Neural cell (in vitro differentiated cells): ENCODE measurements around the gene DOCK4. TPM values are rescaled to one million over a fixed set of nuclear protein-coding genes. Genes with fewer than 3 reads are reported as not detected.
A peak's percentile ranks its signal among the peaks of the same experiment; 100 is the strongest.

ENCODE experiments used
- H2AFZ ChIP-seq: fragments of 200-600, 300-800 bp; sonication (generic), shearing (Covaris generic); 2 replicates; pipeline ENCODE4 v1.6.0; 2014; ENCODE audit warnings: low read depth, mild to moderate bottlenecking, antibody characterized with exemption, low read length, moderate library complexity
- H3F3A ChIP-seq: fragments of 200-600 bp; shearing (Covaris generic); 2 replicates; pipeline ENCODE4 v1.6.1; 2016; ENCODE audit warnings: mild to moderate bottlenecking, moderate library complexity, mixed read lengths, antibody characterized with exemption, low read length; ENCODE audit not compliant: insufficient read depth, poor library complexity, severe bottlenecking
- H3K27ac ChIP-seq: fragments of 200-600, 300-800 bp; sonication (generic), shearing (Covaris generic); 2 replicates; pipeline ENCODE4 v1.5.1; 2014; ENCODE audit warnings: mild to moderate bottlenecking, low read length, moderate library complexity
- H3K27me3 ChIP-seq: fragments of 300-800, 200-600 bp; sonication (generic), shearing (Covaris generic); 2 replicates; pipeline ENCODE4 v1.6.0; 2014; ENCODE audit warnings: mild to moderate bottlenecking, low read depth, low read length, moderate library complexity; ENCODE audit not compliant: insufficient read depth
- H3K36me3 ChIP-seq: fragments of 300-800, 200-600 bp; sonication (generic), shearing (Covaris generic); 2 replicates; pipeline ENCODE4 v1.5.1; 2014; ENCODE audit warnings: mild to moderate bottlenecking, antibody characterized with exemption, low read length, moderate library complexity; ENCODE audit not compliant: insufficient read depth
- H3K4me2 ChIP-seq: fragments of 300-800, 200-600 bp; sonication (generic), shearing (Covaris generic); 2 replicates; pipeline ENCODE4 v1.6.0; 2014; ENCODE audit warnings: mild to moderate bottlenecking, low read length
- H3K4me3 ChIP-seq: fragments of 300-800, 200-600 bp; sonication (generic), shearing (Covaris generic); 2 replicates; pipeline ENCODE4 v1.5.1; 2014; ENCODE audit warnings: mild to moderate bottlenecking, low read length, moderate library complexity
- H3K79me2 ChIP-seq: fragments of 200-600 bp; shearing (Covaris generic); replicated peaks from 2 replicates; pipeline ENCODE4 v1.6.0; 2014; ENCODE audit warnings: mild to moderate bottlenecking, low read length, moderate library complexity; ENCODE audit not compliant: insufficient read depth
- H3K9ac ChIP-seq: fragments of 300-800, 200-600 bp; sonication (generic), shearing (Covaris generic); 2 replicates; pipeline ENCODE4 v1.6.1; 2016; ENCODE audit warnings: mild to moderate bottlenecking, low read length, mixed read lengths
- H3K9me2 ChIP-seq: fragments of 200-600 bp; shearing (Covaris generic); 2 replicates; pipeline ENCODE4 v1.6.1; 2016; ENCODE audit warnings: mild to moderate bottlenecking, low read length, mixed read lengths; ENCODE audit not compliant: insufficient read depth
- H3K9me3 ChIP-seq: fragments of 200-600, 300-800 bp; sonication (generic), shearing (Covaris generic); 2 replicates; pipeline ENCODE4 v1.6.1; 2016; ENCODE audit warnings: mild to moderate bottlenecking, mixed run types, low read length, moderate library complexity, mixed read lengths
- H4K20me1 ChIP-seq: fragments of 200-600 bp; shearing (Covaris generic); 2 replicates; pipeline ENCODE4 v1.6.1; 2016; ENCODE audit warnings: mild to moderate bottlenecking, mixed run types; ENCODE audit not compliant: insufficient read depth
- EP300 ChIP-seq: fragments of 450-650 bp; conservative IDR thresholded peaks from 2 replicates; pipeline ENCODE4 v1.6.1; 2014; ENCODE audit warnings: antibody characterized with exemption, mild to moderate bottlenecking, moderate library complexity; ENCODE audit not compliant: poor library complexity, severe bottlenecking
- EZH2 ChIP-seq: fragments of 200-600, 300-800 bp; shearing (Covaris generic), sonication (generic); IDR thresholded peaks from 2 replicates; pipeline ENCODE4 v1.6.1; 2014; ENCODE audit warnings: antibody characterized with exemption, low read length, borderline replicate concordance, mild to moderate bottlenecking; ENCODE audit not compliant: insufficient read depth, poor library complexity, severe bottlenecking
- MXI1 ChIP-seq: fragments of 450-650 bp; conservative IDR thresholded peaks from 2 replicates; pipeline ENCODE4 v1.6.1; 2014; ENCODE audit warnings: antibody characterized with exemption, mild to moderate bottlenecking; ENCODE audit not compliant: poor library complexity, severe bottlenecking
- POLR2AphosphoS5 ChIP-seq: IDR thresholded peaks from 2 replicates; pipeline ENCODE4 v1.6.1; 2012
- RAD21 ChIP-seq: fragments of 450-650 bp; conservative IDR thresholded peaks from 2 replicates; pipeline ENCODE4 v1.6.1; 2014; ENCODE audit warnings: antibody characterized with exemption, mild to moderate bottlenecking, moderate library complexity
- SMC3 ChIP-seq: fragments of 450-650 bp; conservative IDR thresholded peaks from 2 replicates; pipeline ENCODE4 v1.6.1; 2014; ENCODE audit warnings: antibody characterized with exemption, mild to moderate bottlenecking, moderate library complexity; ENCODE audit not compliant: poor library complexity
- TAF1 ChIP-seq: IDR thresholded peaks from 2 replicates; pipeline ENCODE4 v1.6.1; 2012; ENCODE audit warnings: low read depth
- polyA plus RNA-seq: library from polyadenylated mRNA; depleted of rRNA; stranded (reverse); fragments of >200 nt; gene quantifications from 2 replicates; pipeline ENCODE4 v1.2.3, GENCODE V29; 2014
- TF ChIP-seq, protein P1 (sequence below): IDR thresholded peaks from 2 replicates; pipeline ENCODE4 v1.6.1; 2012; ENCODE audit warnings: borderline replicate concordance
- TF ChIP-seq, protein P2 (sequence below): fragments of 450-650 bp; IDR thresholded peaks from 2 replicates; pipeline ENCODE4 v1.5.1; 2014; ENCODE audit warnings: antibody characterized with exemption, mild to moderate bottlenecking, moderate library complexity; ENCODE audit not compliant: poor library complexity, severe bottlenecking

DOCK4 gene
- polyA plus RNA-seq, 1 donor from 2014 or later, result 28.1 TPM

DNA sequence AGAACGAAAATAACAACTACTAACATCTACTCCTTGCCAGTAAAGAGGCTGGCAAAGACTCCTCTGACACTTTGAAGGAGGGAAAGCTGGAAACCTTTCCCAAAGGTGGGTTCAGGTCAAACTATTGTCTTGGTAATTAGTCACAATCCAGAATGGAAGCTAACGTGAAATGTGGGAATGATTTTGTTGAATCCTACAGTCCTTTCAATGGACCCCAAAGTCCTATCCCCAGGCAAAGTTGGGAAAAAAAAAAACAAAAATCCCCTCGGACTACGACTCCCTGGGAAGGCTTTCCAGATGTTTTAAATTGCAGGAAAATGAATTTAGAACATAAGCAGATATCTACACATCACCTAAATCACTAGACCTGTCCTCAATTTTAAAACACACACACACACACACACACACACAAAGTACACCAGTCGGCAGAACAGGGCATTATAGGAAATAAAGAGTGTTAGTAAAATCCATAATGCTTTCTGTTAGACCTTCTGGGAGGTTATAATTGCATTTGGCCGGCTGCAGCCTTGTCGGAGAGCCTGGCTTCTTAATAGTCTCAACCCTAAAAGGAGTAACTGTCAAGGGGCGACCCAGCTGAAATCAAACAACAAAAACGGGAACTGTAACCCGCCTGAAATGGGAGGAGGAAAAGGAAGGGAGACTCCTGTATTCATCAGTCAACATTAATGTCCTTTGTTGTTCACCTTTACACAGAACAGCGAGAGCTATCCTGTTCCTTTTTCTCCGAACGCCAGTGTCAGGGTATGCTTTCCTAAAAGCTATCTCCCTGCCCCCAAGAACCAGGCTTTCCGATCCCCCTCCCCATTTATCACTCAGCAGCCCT lies 1.5 kb downstream of the DOCK4 start:
- Histone ChIP-seq H3K4me3 (peak overlapping the region; percentile 97), H3K9me2 (no peaks in the 10 kb centered on the region), H3K79me2 (peaks cover 72% of the 10 kb centered on the region), H3K4me2 (peak overlapping the region; percentile 62), H3K9me3 (no peaks in the 10 kb centered on the region), H3F3A (no peaks in the 10 kb centered on the region), H3K27ac (peak overlapping the region; percentile 82), H3K36me3 (no peaks in the 10 kb centered on the region), H3K9ac (peak overlapping the region; percentile 79), H2AFZ (peak overlapping the region; percentile 66), H4K20me1 (no peaks in the 10 kb centered on the region), H3K27me3 (no peaks in the 10 kb centered on the region)
- TF ChIP-seq, protein P1, sequence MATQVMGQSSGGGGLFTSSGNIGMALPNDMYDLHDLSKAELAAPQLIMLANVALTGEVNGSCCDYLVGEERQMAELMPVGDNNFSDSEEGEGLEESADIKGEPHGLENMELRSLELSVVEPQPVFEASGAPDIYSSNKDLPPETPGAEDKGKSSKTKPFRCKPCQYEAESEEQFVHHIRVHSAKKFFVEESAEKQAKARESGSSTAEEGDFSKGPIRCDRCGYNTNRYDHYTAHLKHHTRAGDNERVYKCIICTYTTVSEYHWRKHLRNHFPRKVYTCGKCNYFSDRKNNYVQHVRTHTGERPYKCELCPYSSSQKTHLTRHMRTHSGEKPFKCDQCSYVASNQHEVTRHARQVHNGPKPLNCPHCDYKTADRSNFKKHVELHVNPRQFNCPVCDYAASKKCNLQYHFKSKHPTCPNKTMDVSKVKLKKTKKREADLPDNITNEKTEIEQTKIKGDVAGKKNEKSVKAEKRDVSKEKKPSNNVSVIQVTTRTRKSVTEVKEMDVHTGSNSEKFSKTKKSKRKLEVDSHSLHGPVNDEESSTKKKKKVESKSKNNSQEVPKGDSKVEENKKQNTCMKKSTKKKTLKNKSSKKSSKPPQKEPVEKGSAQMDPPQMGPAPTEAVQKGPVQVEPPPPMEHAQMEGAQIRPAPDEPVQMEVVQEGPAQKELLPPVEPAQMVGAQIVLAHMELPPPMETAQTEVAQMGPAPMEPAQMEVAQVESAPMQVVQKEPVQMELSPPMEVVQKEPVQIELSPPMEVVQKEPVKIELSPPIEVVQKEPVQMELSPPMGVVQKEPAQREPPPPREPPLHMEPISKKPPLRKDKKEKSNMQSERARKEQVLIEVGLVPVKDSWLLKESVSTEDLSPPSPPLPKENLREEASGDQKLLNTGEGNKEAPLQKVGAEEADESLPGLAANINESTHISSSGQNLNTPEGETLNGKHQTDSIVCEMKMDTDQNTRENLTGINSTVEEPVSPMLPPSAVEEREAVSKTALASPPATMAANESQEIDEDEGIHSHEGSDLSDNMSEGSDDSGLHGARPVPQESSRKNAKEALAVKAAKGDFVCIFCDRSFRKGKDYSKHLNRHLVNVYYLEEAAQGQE, result peak; percentile 4
- TF ChIP-seq EP300 (no peak), RAD21 (no peak), POLR2AphosphoS5 (peak; percentile 14), MXI1 (no peak), EZH2 (no peak), SMC3 (no peak)

DNA sequence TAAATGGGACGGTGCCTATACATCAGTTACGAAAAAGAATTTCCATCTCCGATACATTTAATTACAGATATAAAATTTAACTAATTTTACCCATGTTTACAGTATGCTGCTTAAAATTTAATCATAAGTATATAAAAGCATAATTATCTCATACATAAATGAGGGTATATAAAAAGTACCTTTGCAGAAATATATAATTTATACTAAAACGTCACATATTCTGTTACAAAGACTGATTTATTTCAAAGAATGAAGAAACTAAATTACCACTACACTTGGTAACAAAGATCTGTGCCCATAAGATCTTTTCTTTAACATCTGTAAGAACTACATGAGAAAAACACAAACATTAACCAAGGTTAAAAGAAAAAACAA lies 2.8 kb downstream of the DOCK4 start:
- H3K79me2 ChIP-seq, result peaks cover 69% of the 10 kb centered on the region
- peak overlapping the region; percentile 62 for H3K4me2 ChIP-seq

More for the DNA sequence above, 2.8 kb downstream of the DOCK4 start:
- H3K27me3 ChIP-seq, result no peaks in the 10 kb centered on the region
- H3K9me3 ChIP-seq, result no peaks in the 10 kb centered on the region
- peak overlapping the region; percentile 79 for H3K9ac ChIP-seq
- no peak overlapping the region for H3K27ac ChIP-seq
- TF ChIP-seq, protein P2, sequence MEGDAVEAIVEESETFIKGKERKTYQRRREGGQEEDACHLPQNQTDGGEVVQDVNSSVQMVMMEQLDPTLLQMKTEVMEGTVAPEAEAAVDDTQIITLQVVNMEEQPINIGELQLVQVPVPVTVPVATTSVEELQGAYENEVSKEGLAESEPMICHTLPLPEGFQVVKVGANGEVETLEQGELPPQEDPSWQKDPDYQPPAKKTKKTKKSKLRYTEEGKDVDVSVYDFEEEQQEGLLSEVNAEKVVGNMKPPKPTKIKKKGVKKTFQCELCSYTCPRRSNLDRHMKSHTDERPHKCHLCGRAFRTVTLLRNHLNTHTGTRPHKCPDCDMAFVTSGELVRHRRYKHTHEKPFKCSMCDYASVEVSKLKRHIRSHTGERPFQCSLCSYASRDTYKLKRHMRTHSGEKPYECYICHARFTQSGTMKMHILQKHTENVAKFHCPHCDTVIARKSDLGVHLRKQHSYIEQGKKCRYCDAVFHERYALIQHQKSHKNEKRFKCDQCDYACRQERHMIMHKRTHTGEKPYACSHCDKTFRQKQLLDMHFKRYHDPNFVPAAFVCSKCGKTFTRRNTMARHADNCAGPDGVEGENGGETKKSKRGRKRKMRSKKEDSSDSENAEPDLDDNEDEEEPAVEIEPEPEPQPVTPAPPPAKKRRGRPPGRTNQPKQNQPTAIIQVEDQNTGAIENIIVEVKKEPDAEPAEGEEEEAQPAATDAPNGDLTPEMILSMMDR, result no peak
- TF ChIP-seq POLR2AphosphoS5 (no peak), TAF1 (no peak), MXI1 (no peak), EZH2 (no peak), SMC3 (no peak), RAD21 (no peak), EP300 (no peak)
- TF ChIP-seq, protein P1, result no peak
- H3K4me3 ChIP-seq, result peak overlapping the region; percentile 97
- H3K36me3 ChIP-seq, result no peaks in the 10 kb centered on the region
- no peak overlapping the region for H2AFZ ChIP-seq
- no peaks in the 10 kb centered on the region for H4K20me1 ChIP-seq
- no peaks in the 10 kb centered on the region for H3K9me2 ChIP-seq
- no peaks in the 10 kb centered on the region for H3F3A ChIP-seq
